Activated CD8-positive, alpha-beta memory T cell treated with anti-CD3 and anti-CD28 coated beads for 48 hours (primary cell): Measurements from ENCODE around the gene PEDS1.
"Not testable (repeated sequence)": the region's sequence is repeated elsewhere in the genome, so short reads cannot be mapped to it uniquely, and the experiment has no call there.

Source experiments
- DNase-seq, 3 experiments: peaks; one replicate each; pipeline ENCODE4 v3.0.0-alpha.2; 2020; ENCODE audit warnings: low read depth in 2 of 3, low spot score in 2 of 3

PEDS1 gene

GRCh38 chr20:50136822-50137599, 16.5 kb downstream of the PEDS1 start:
- DNase-seq = no peak

DNA sequence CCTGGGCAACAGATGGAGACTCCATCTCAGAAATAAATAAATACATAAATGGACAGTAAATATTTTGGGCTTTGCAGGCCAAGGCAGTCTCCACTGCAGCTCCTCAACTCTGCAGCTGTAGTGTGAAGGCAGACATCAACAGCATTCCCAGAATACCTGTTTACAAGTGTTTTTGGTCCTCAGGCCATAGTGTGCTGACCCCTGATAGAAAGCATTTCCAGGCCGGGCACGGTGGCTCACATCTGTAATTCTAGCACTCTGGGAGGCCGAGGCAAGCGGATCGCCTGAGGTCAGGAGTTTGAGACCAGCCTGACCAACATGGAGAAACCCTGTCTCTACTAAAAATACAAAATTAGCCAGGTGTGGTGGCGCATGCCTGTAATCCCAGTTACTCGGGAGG, 18.4 kb downstream of the PEDS1 start:
- not testable (repeated sequence) for DNase-seq

DNA sequence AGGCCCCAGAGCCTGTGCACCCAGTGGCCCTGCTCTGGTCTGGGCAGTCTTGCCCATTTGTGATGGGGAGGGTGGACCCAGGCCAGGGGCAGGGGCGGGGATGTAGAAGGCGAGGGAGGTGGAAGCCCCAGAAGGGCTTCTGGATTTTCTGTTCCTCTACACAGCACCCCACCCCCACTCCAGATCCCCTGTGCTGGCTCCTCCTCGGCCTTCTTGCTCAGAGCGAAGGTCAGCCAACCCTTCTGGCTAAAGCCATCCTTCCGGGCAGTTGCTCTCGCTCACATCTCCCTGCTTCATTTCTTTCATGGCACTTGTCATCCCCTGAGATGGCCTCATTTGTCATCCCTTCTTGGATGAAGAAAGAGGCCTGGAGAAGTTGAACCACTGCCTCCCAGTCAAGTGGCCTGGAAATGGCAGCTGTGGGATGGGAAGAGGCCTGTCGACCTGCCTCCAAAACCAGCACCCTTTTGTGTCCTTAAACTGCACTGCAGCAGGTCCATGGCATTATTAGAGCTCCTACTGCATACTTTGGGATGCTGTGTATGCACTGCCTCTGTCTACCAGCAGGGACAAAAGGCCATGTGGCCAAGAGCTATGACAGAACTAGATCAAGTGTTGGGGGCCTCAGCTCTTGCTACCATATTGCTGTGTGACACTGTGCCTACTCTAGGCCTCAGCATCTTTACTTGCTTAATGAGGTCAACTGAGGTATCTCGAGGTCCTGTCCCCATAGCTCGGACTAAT, 19.9 kb downstream of the PEDS1 start:
- DNase-seq = no peak

DNA sequence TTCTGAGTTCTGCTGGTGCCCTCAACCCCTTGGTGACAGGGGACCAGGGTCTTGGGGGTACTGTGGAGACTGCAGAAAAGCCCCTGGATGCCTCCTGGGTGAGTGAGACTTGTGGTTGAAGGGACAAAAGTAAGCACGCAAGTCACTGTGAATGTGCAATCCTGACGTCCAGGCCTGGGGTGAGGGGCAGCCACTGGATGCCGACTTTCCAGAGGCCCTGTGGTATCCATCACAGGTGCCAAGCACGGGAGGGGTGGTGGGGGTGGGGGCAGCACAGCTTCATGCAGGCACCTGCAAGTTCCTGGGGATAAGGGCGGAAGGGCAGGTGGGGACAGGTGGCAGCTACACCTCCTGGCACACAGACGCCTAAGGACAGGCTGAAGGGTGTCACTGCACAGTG, 20.5 kb downstream of the PEDS1 start:
- DNase-seq = no peak

DNA sequence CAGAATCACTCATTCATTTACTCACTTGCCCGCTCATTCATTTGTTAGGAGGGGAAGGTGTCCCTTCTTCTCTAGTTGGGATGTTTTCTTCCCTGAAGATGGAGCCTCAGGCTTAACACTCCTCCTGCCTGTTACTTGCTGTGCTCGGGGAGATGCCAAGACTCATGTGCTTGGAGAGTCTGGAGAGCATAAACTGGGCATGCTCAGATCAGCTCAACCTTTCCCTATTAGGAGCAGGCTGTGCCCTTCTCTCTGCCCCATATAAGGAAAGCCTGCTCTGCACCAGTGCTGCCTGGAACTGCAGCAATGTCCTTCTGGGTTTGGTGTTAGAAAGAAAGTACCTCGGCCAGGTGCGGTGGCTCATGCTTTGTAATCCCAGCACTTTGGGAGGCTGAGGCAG, 22.5 kb downstream of the PEDS1 start:
- no peak for DNase-seq

- DNase-seq = no peak
These were observed 23.2 kb downstream of the PEDS1 start for GRCh38 chr20:50130356-50130723.

GRCh38 chr20:50129662-50130355, 23.7 kb downstream of the PEDS1 start:
- DNase-seq = no peak

GRCh38 chr20:50128520-50128905, 25.0 kb downstream of the PEDS1 start:
- DNase-seq = no peak

- DNase-seq = no peak
These were observed 25.7 kb downstream of the PEDS1 start for GRCh38 chr20:50127587-50128519.

GRCh38 chr20:50126662-50127061, 26.9 kb downstream of the PEDS1 start:
- no peak for DNase-seq

DNA sequence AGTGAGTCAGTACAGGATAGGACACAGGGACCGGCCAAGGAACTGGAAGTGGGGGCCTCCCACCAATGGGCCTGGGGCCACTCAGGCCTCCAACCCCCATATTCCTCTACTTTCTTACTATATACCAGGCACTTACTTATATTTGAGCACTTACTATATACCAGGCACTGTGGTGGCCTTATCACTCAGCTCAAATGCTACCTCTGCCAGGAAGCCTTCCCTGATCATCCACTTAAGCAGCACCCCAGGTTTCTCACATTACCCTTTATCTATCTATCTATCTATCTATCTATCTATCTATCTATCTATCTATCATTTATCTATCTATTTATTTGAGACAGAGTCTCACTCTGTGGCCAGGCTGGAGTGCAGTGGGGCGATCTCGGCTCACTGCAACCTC, 28.2 kb downstream of the PEDS1 start:
- no peak for DNase-seq

DNA sequence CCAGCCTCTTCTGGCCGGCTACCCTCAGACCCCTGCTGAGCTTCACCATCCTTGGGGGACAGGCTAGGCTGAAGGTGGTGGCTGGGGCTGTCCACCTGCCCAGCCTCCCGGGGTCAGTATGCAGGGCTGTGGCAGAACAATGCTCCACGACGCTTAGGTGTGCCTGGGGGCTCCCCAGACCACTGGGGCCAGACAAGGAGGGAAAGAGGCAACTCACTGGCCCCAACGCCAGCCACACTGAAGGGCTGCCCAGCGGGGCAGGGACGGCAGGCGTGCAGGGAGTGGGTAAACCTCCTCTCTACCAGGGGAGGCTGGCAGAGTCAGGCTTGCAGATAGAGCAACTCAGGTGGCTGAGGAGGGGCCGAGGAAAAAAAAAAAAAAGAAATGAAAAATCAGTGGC, 29.0 kb downstream of the PEDS1 start:
- DNase-seq = no peak

DNA sequence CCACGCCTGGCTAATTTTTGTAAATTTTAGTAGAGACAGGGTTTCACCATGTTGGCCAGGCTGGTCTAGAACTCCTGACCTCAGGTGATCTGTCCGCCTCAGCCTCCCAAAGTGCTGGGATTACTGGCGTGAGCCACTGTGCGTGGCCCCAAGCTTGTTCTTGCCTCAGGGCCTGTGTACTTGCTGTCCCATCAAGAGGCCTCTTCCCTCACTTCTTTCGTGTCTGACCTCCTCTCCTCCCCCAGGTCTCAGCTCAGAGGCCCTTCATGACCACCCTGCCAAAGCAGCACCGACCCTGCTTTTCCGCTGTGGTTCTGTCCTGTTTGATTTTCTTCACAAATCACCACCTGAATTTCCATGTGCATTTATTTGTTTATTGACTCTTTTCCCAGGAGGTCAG, 30.1 kb downstream of the PEDS1 start:
- DNase-seq = no peak

DNA sequence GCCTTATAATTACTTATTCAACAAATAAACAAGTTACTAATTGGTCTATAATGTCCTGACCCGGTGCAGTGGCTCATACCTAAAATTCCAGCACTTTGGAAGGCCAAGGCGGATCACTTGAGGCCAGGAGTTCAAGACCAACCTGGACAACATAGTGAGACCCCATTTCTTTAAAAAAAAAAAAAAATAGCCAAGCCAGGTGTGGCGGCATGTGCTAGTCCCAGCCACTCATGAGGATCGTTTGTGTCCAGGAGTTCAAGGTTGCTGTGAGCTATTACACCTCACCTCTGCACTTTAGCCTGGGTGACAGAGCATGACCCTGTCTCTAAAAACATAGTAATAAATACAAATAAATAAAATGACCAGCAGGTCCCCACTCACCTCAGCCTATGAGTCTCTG, 30.8 kb downstream of the PEDS1 start:
- no peak for DNase-seq

GRCh38 chr20:50121858-50122271, 31.7 kb downstream of the PEDS1 start:
- no peak for DNase-seq

GRCh38 chr20:50120935-50121693, 32.4 kb downstream of the PEDS1 start:
- no peak for DNase-seq

GRCh38 chr20:50118203-50118602, 35.3 kb downstream of the PEDS1 start:
- no peak for DNase-seq

DNA sequence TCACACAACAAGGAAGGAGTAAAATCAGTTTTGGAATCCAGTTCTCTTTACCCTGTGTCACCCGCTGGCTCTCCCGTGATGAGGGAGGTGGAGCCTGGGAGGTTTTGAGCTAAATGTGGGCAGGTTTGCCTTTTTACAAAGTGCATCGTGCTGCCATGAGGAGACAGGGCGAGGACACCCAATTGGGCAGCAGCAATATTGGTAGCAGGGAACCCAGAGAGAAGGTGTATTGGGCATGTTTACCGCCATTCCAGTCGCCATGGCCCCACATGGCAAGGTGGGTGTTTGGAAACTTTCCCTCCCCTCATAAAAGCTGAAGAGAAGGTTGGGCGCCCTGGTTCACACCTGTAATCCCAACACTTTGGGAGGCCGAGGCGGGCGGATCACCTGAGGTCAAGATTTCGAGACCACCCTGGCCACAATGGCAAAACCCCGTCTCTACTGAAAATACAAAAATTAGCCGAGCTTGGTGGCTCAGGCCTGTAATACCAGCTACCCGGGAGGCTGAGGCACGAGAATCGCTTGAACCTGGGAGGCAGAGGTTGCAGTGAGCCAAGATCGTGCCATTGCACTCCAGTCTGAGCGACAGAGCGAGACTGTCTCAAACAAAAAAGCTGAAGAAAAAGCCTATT, 37.0 kb downstream of the PEDS1 start:
- no peak for DNase-seq

GRCh38 chr20:50115591-50116367, 37.7 kb downstream of the PEDS1 start:
- peak; percentile 52 to 68 (median 68) for DNase-seq
